Peyer's patch (tissue), 4 donors: ENCODE results near the gene TTC21A.

Source experiments
- CTCF ChIP-seq, 6 experiments: fragments of 450-650 bp in 4 of 6; fragments of 200-600 bp in 2 of 6; sonication (generic) in 1 of 6; IDR thresholded peaks; one replicate each; pipeline ENCODE4 v1.5.1; 2017 to 2019; ENCODE audit warnings: antibody characterized with exemption in 6 of 6, mild to moderate bottlenecking in 3 of 6, moderate library complexity in 1 of 6
- POLR2A ChIP-seq, 2 donors: fragments of 450-650 bp; IDR thresholded peaks; one replicate each; pipeline ENCODE4 v1.5.1; 2017; ENCODE audit warnings: antibody characterized with exemption in 2 of 2, mild to moderate bottlenecking in 2 of 2, moderate library complexity in 2 of 2

GRCh38 chr3:39186692-39187151 lies 79.2 kb downstream of the TTC21A start:
- TF ChIP-seq CTCF (IDR thresholded peaks at IDR 0.05): no peak
- no peak for TF ChIP-seq POLR2A (IDR thresholded peaks at IDR 0.05)
